IMR-90 (cell line): ENCODE measurements around the gene DCAF11. TPM values are rescaled to one million over a fixed set of nuclear protein-coding genes. Genes with fewer than 3 reads are reported as not detected.

ENCODE experiments used
- ATAC-seq: fragments of 200-7000 bp; cut with Tn5 transposase; 2 replicates; pipeline ENCODE4 v1.9.1; 2020; ENCODE audit warnings: low read depth, mild to moderate bottlenecking, moderate library complexity
- BruUV-seq: library from RNA; stranded (reverse); fragments of 400-500 nt; replicated peaks from 2 replicates; lab custom pipeline; 2021; lab: Mats Ljungman, UMichigan
- CTCF ChIA-PET: fragments of 300-600 bp; formaldehyde crosslinking; extraction: SDS; loops from one replicate; lab custom pipeline; 2021; ENCODE audit warnings: antibody characterized with exemption; lab: Yijun Ruan, JAX
- POLR2A ChIA-PET: fragments of 300-600 bp; sonication (Branson Sonifier 250); formaldehyde crosslinking; loops from one replicate; lab custom pipeline; 2022; ENCODE audit warnings: antibody characterized with exemption; ENCODE audit not compliant: unreplicated experiment; lab: Charles Lee
- DNase-seq: peaks from one replicate; pipeline ENCODE4 v3.0.0; 2013
- H2AFZ ChIP-seq: replicated peaks from 2 replicates; pipeline ENCODE3; 2013; ENCODE audit warnings: low read length, mild to moderate bottlenecking; ENCODE audit not compliant: poor library complexity
- H2AK5ac ChIP-seq: 2 replicates; pipeline ENCODE4 v1.6.1; 2013; ENCODE audit warnings: low read depth, low read length, inconsistent platforms
- H2AK9ac ChIP-seq: replicated peaks from 2 replicates; pipeline ENCODE3; 2013; ENCODE audit warnings: mild to moderate bottlenecking, low read depth, low read length, moderate library complexity; ENCODE audit not compliant: poor library complexity
- H2BK120ac ChIP-seq: 2 replicates; pipeline ENCODE4 v1.6.1; 2013; ENCODE audit warnings: low read depth, low read length, inconsistent platforms
- H2BK15ac ChIP-seq: 3 replicates; pipeline ENCODE4 v1.6.1; 2013; ENCODE audit warnings: low read depth, low read length, inconsistent platforms
- H2BK20ac ChIP-seq: 2 replicates; pipeline ENCODE4 v1.6.1; 2013; ENCODE audit warnings: low read depth, mild to moderate bottlenecking, inconsistent platforms, low read length, moderate library complexity
- H2BK5ac ChIP-seq: 2 replicates; pipeline ENCODE4 v1.6.1; 2013; ENCODE audit warnings: mild to moderate bottlenecking, low read depth, low read length, inconsistent platforms; ENCODE audit not compliant: poor library complexity, severe bottlenecking
- H3K14ac ChIP-seq: replicated peaks from 2 replicates; pipeline ENCODE4 v1.6.1; 2013; ENCODE audit warnings: low read depth, low read length, inconsistent platforms
- H3K18ac ChIP-seq: 2 replicates; pipeline ENCODE4 v1.6.1; 2013; ENCODE audit warnings: low read depth, low read length, control low read depth
- H3K23ac ChIP-seq: 2 replicates; pipeline ENCODE4 v1.6.1; 2013; ENCODE audit warnings: low read depth, low read length, inconsistent platforms
- H3K27ac ChIP-seq: 2 replicates; pipeline ENCODE4 v1.5.1; 2013; ENCODE audit warnings: mild to moderate bottlenecking, control low read depth, low read length; ENCODE audit not compliant: insufficient read depth
- H3K27me3 ChIP-seq: 2 replicates; pipeline ENCODE4 v1.6.1; 2013; ENCODE audit warnings: low read length; ENCODE audit not compliant: control insufficient read depth, insufficient read depth
- H3K36me3 ChIP-seq: 2 replicates; pipeline ENCODE4 v1.6.1; 2013; ENCODE audit warnings: low read length, mixed read lengths; ENCODE audit not compliant: control insufficient read depth, insufficient read depth
- H3K4ac ChIP-seq: 2 replicates; pipeline ENCODE4 v1.6.1; 2013; ENCODE audit warnings: low read depth, low read length, inconsistent platforms
- H3K4me1 ChIP-seq: 2 replicates; pipeline ENCODE4 v1.6.1; 2013; ENCODE audit warnings: low read length, mixed read lengths; ENCODE audit not compliant: control insufficient read depth, insufficient read depth
- H3K4me2 ChIP-seq: 2 replicates; pipeline ENCODE4 v1.6.1; 2013; ENCODE audit warnings: low read depth, mild to moderate bottlenecking, control low read depth, low read length, moderate library complexity
- H3K4me3 ChIP-seq: 2 replicates; pipeline ENCODE4 v1.5.1; 2013; ENCODE audit warnings: low read depth, mild to moderate bottlenecking, control low read depth, low read length, moderate library complexity; ENCODE audit not compliant: insufficient read depth
- H3K56ac ChIP-seq: 2 replicates; pipeline ENCODE4 v1.6.1; 2013; ENCODE audit warnings: low read length, inconsistent platforms; ENCODE audit not compliant: insufficient read depth; ENCODE audit errors: extremely low read depth
- H3K79me1 ChIP-seq, 2 experiments: 2 replicates each; pipeline ENCODE4 v1.6.1; 2013; ENCODE audit warnings: low read length in 2 of 2, inconsistent platforms in 1 of 2, low read depth in 1 of 2
- H3K9ac ChIP-seq: 2 replicates; pipeline ENCODE4 v1.6.1; 2013; ENCODE audit warnings: low read depth, low read length, control low read depth
- H3K9me1 ChIP-seq: 2 replicates; pipeline ENCODE4 v1.6.1; 2013; ENCODE audit warnings: low read length, inconsistent platforms; ENCODE audit not compliant: insufficient read depth
- H3K9me3 ChIP-seq: 2 replicates; pipeline ENCODE4 v1.6.1; 2013; ENCODE audit warnings: low read length; ENCODE audit not compliant: control insufficient read depth, insufficient read depth
- H4K20me1 ChIP-seq: 2 replicates; pipeline ENCODE4 v1.6.1; 2013; ENCODE audit warnings: low read length, inconsistent platforms; ENCODE audit not compliant: insufficient read depth
- H4K5ac ChIP-seq: 2 replicates; pipeline ENCODE4 v1.6.1; 2013; ENCODE audit warnings: mild to moderate bottlenecking, low read depth, low read length, control low read depth
- H4K8ac ChIP-seq, 2 experiments: 2 replicates each; pipeline ENCODE4 v1.6.1; 2013; ENCODE audit warnings: low read depth in 2 of 2, low read length in 2 of 2, control low read depth in 1 of 2, inconsistent platforms in 1 of 2
- H4K91ac ChIP-seq: 2 replicates; pipeline ENCODE4 v1.6.1; 2013; ENCODE audit warnings: low read depth, low read length, inconsistent platforms; ENCODE audit not compliant: insufficient read depth
- BHLHE40 ChIP-seq: fragments of 150-350 bp; IDR thresholded peaks from 2 replicates; pipeline ENCODE4 v1.6.1; 2016; ENCODE audit warnings: mild to moderate bottlenecking, low read depth, low read length
- CEBPB ChIP-seq: IDR thresholded peaks from 2 replicates; pipeline ENCODE4 v1.6.1; 2012; ENCODE audit warnings: low read depth, low read length, improper control_type of control experiment
- CHD1 ChIP-seq: IDR thresholded peaks from 2 replicates; pipeline ENCODE4 v1.6.1; 2012; ENCODE audit warnings: low read depth, low read length, improper control_type of control experiment
- FOS ChIP-seq: fragments of 150-350 bp; IDR thresholded peaks from 2 replicates; pipeline ENCODE4 v1.6.1; 2016; ENCODE audit warnings: low read depth, low read length
- MAFK ChIP-seq: IDR thresholded peaks from 2 replicates; pipeline ENCODE4 v1.6.1; 2012; ENCODE audit warnings: low read depth, low read length, improper control_type of control experiment
- MAZ ChIP-seq: IDR thresholded peaks from 2 replicates; pipeline ENCODE4 v1.6.1; 2012; ENCODE audit warnings: low read depth, mild to moderate bottlenecking, low read length, improper control_type of control experiment, moderate library complexity, borderline replicate concordance
- MXI1 ChIP-seq: IDR thresholded peaks from 2 replicates; pipeline ENCODE4 v1.6.1; 2012; ENCODE audit warnings: low read depth, mild to moderate bottlenecking, low read length, moderate library complexity, borderline replicate concordance
- NFE2L2 ChIP-seq: fragments of 150-350 bp; IDR thresholded peaks from 2 replicates; pipeline ENCODE4 v1.6.1; 2016; ENCODE audit warnings: low read depth, mild to moderate bottlenecking, low read length
- RAD21 ChIP-seq: IDR thresholded peaks from 2 replicates; pipeline ENCODE4 v1.6.1; 2012; ENCODE audit warnings: low read length, improper control_type of control experiment
- RCOR1 ChIP-seq: IDR thresholded peaks from 2 replicates; pipeline ENCODE4 v1.6.1; 2012; ENCODE audit warnings: mild to moderate bottlenecking, low read length, improper control_type of control experiment; ENCODE audit not compliant: insufficient replicate concordance
- RFX5 ChIP-seq: IDR thresholded peaks from 2 replicates; pipeline ENCODE4 v1.8.0; 2012; ENCODE audit warnings: low read depth, mild to moderate bottlenecking, low read length, moderate library complexity
- SMC3 ChIP-seq: fragments of 150-350 bp; IDR thresholded peaks from 2 replicates; pipeline ENCODE4 v1.6.1; 2016; ENCODE audit warnings: low read depth, mild to moderate bottlenecking, antibody characterized with exemption, low read length, moderate library complexity
- WGBS, 2 experiments: methylation state at CpG; one replicate each; pipeline versions ENCODE4 v1.1.5 to v1.1.7; 2013; ENCODE audit warnings: missing lambda C conversion rate in 2 of 2; ENCODE audit not compliant: insufficient read length in 1 of 2; ENCODE audit errors: extremely low coverage in 2 of 2; 5-methylcytosine and 5-hydroxymethylcytosine counted together
- dilution Hi-C: fragments of 300-500 bp; cut with HindIII; formaldehyde crosslinking; loops from one replicate; pipeline ENCODE4 v1.14.3; 2018; ENCODE audit warnings: low sequenced_read_pairs; ENCODE audit not compliant: unreplicated experiment
- in situ Hi-C: fragments of 300-500 bp; cut with MboI; formaldehyde crosslinking; loops from 3 replicates; pipeline ENCODE4 v1.14.3; 2019; ENCODE audit warnings: low sequenced_read_pairs, inconsistent platforms, mixed read lengths
- intact Hi-C: fragments of 100-400 bp; cut with micrococcal nuclease; formaldehyde crosslinking; loops from 2 replicates; pipeline ENCODE4 v1.10.0; 2022
- polyA plus RNA-seq, 3 experiments: library from polyadenylated mRNA; depleted of rRNA; stranded (reverse); fragments of >200 nt; gene quantifications; 2 replicates each; pipeline ENCODE4 v1.2.3, GENCODE V29; 2012; ENCODE audit warnings: low replicate concordance in 1 of 3
- total RNA-seq: library from RNA; depleted of rRNA; stranded (reverse); fragments of >200 nt; gene quantifications from 2 replicates; pipeline ENCODE4 v1.2.3, GENCODE V29; 2012
- TF ChIP-seq, protein P1 (sequence below): conservative IDR thresholded peaks from 2 replicates; pipeline ENCODE4 v1.5.1; 2012; ENCODE audit warnings: mild to moderate bottlenecking, low read depth, low read length, improper control_type of control experiment
- TF ChIP-seq, protein P2 (sequence below): fragments of 150-350 bp; IDR thresholded peaks from 2 replicates; pipeline ENCODE4 v1.6.1; 2016; ENCODE audit warnings: low read depth, mild to moderate bottlenecking, low read length, moderate library complexity, borderline replicate concordance

The DCAF11 gene
- total and polyA plus RNA-seq, 2 of the 4 experiments (the other 2 are of a cell fraction), result 21.0 to 52.0 TPM

DNA sequence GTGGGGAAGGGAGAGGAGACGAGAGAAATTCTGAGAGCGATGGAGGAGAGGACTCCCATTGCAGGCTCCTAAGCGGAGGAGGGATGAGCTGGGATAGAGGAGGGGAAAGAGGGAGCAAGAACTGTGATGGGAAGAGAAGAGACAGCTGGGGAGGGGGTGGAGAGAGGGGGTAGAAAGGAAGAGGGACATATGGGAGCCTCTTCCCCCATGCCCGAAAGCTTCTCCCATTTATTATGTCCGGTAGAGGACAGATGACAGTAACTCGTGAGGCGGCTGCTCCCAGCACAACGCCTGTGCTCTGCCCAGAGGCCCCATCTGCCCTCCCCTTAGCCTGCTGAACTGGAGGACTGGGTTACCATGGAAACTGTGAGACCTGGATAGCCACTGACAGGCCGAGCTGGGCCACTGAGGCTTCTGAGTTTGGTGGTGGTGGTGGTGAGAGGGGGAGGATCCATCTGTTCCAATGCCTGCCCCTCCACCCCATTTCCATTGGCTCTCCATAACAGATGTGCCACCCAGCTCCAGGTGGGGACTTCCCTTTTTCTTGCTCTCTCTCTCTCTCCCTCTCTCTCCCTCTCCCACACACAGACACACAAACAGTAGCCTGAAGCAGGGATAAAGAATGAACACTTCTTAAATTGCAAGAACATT is 35.0 kb upstream of the DCAF11 start:
- Histone ChIP-seq H3K9ac (no peak overlapping the region), H3K27ac (no peak overlapping the region), H3K36me3 (no peaks in the 10 kb centered on the region), H3K9me1 (no peaks in the 10 kb centered on the region), H3K79me1 (no peaks in the 10 kb centered on the region), H3K9me3 (no peaks in the 10 kb centered on the region), H3K4me2 (no peak overlapping the region), H2BK20ac (no peak overlapping the region), H3K4ac (no peak overlapping the region), H2AK9ac (no peak overlapping the region), H4K8ac (no peak overlapping the region), H2AK5ac (no peak overlapping the region), H3K4me1 (peaks cover 2% of the 10 kb centered on the region; the same call in 1 of the 2 replicates), H2BK5ac (no peak overlapping the region), H3K14ac (no peak overlapping the region), H3K27me3 (peaks cover 93% of the 10 kb centered on the region), H2BK120ac (no peak overlapping the region), H2AFZ (no peak overlapping the region), H3K56ac (no peak overlapping the region), H4K5ac (no peak overlapping the region), H3K4me3 (no peak overlapping the region), H3K18ac (no peak overlapping the region), H4K20me1 (no peaks in the 10 kb centered on the region; the same call in 1 of the 2 replicates), H2BK15ac (no peak overlapping the region), H3K23ac (no peak overlapping the region), H4K91ac (no peak overlapping the region)
- intact Hi-C loops, result no loop called here
- BruUV-seq, result no TSS peak
- POLR2A ChIA-PET, result no interaction called here
- WGBS, 2 experiments, result 20% methylated on average over 2 of the region's 9 CpGs; no CpG with 5 or more reads in 1 of the 2 experiments
- in situ Hi-C loops, result no loop called here
- dilution Hi-C loops, result no loop called here
- CTCF ChIA-PET, result interaction anchor here (1.0 to 1.5 kb wide), 3 partner anchors 22 to 29 kb away, joined by 3 to 5 read pairs (median 3); no protein-coding TSS in a partner anchor
- no peak for ATAC-seq
- DNase-seq, result no peak
- no peak for TF ChIP-seq CEBPB
- TF ChIP-seq MAFK, result no peak
- TF ChIP-seq, protein P1, sequence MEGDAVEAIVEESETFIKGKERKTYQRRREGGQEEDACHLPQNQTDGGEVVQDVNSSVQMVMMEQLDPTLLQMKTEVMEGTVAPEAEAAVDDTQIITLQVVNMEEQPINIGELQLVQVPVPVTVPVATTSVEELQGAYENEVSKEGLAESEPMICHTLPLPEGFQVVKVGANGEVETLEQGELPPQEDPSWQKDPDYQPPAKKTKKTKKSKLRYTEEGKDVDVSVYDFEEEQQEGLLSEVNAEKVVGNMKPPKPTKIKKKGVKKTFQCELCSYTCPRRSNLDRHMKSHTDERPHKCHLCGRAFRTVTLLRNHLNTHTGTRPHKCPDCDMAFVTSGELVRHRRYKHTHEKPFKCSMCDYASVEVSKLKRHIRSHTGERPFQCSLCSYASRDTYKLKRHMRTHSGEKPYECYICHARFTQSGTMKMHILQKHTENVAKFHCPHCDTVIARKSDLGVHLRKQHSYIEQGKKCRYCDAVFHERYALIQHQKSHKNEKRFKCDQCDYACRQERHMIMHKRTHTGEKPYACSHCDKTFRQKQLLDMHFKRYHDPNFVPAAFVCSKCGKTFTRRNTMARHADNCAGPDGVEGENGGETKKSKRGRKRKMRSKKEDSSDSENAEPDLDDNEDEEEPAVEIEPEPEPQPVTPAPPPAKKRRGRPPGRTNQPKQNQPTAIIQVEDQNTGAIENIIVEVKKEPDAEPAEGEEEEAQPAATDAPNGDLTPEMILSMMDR, result no peak
- TF ChIP-seq FOS, result no peak
- TF ChIP-seq CHD1, result no peak
- TF ChIP-seq SMC3, result no peak
- TF ChIP-seq RFX5, result no peak
- TF ChIP-seq BHLHE40, result no peak
- no peak for TF ChIP-seq RAD21
- TF ChIP-seq MXI1, result no peak
- TF ChIP-seq NFE2L2, result no peak
- no peak for TF ChIP-seq MAZ
- no peak for TF ChIP-seq RCOR1
- TF ChIP-seq, protein P2, sequence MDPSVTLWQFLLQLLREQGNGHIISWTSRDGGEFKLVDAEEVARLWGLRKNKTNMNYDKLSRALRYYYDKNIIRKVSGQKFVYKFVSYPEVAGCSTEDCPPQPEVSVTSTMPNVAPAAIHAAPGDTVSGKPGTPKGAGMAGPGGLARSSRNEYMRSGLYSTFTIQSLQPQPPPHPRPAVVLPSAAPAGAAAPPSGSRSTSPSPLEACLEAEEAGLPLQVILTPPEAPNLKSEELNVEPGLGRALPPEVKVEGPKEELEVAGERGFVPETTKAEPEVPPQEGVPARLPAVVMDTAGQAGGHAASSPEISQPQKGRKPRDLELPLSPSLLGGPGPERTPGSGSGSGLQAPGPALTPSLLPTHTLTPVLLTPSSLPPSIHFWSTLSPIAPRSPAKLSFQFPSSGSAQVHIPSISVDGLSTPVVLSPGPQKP, result no peak
